Skin epidermis (tissue), 12 donors: ENCODE results near the gene MST1R.
A peak's percentile ranks its signal among the peaks of the same experiment; 100 is the strongest.
"Not testable (repeated sequence)": the region's sequence is repeated elsewhere in the genome, so short reads cannot be mapped to it uniquely, and the experiment has no call there.

Source experiments
- H3K27ac ChIP-seq, 21 experiments: fragments of 200-600 bp; sonication (generic) in 11 of 21; one replicate each; pipeline ENCODE4 v1.5.0; 2020; ENCODE audit warnings: mild to moderate bottlenecking in 3 of 21, inconsistent platforms in 2 of 21, moderate library complexity in 2 of 21
- H3K4me3 ChIP-seq, 7 experiments: fragments of 200-600 bp; sonication (generic) in 2 of 7; one replicate each; pipeline ENCODE4 v1.5.0; 2020; ENCODE audit warnings: inconsistent platforms in 2 of 7, mild to moderate bottlenecking in 2 of 7, moderate library complexity in 1 of 7

Gene MST1R

DNA sequence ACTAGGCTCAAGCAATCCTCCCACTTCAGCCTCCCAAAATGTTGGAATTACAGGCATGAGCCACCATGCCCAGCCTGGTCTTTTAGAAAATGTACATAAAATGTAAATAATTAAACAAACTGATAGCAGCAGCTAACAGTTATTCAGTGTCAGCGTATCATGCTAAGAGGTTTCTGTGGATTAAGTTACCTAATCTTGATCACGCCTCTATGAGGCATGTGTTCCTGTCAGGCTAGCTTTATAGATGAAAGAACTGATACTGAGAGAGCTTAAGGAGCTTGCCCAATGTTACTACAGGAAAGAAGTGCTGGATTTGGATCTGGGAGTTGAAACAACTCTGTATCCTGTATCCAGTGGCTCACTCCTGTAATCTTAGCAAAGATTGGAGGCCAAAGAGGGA lies 11.2 kb upstream of the MST1R start:
- Histone ChIP-seq H3K27ac (no peak overlapping the region), H3K4me3 (no peak overlapping the region)

DNA sequence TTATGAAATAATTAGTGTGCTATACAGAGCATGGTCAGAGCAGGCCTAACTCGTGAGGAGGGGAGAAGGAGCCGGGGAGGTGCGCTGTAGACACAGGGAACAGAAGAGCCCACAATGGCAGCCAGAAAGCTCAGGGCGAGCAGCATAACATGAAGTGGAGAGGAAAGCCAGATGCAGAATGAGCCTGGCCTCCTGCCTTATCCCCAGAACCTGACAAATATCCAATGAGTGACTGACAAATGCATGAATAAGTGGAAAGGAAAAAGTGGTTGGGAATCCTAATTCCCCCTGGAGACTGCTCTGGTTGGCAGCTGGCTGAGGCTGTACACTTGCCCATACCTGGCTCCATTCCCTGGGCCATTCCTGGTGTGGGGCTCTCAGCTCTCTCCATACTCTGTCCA lies 9.2 kb upstream of the MST1R start:
- Histone ChIP-seq H3K27ac (no peak overlapping the region), H3K4me3 (no peak overlapping the region)

DNA sequence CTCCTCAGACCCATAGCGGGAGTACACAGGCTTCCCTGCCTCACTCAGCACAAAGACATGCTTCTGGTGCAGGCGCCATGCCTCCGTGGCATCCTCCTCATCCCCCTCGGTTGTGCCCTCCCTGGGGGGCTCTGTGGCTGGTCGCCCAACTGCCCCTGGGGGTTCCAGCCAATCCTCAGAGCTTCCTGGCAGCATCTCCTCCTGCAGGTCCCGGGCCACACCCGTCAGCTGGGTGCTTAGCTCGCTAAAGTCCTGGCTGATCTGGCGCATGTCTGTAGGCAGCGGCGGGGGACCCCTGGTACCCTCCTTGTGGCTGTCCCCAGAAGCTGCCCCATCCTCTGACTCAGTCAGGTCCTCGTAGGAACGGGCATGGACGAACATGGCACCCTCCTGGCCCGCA lies 7.9 kb upstream of the MST1R start:
- no peak overlapping the region for H3K4me3 ChIP-seq
- no peak overlapping the region for H3K27ac ChIP-seq

DNA sequence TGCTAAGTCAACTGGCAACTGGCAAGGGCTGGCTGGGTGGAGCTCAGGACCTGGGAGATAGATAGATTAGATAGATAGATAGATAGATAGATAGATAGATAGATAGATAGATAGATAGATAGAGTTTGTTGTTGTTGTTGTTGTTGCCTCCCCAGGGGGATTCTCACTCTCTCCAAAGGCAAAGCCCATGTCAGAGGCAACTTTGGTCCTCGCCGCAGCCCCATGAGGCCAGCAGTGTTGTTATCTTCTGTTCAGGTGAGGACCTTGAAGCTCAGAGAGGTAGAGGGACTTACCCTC lies 7.4 kb upstream of the MST1R start:
- no peak overlapping the region for H3K27ac ChIP-seq
- H3K4me3 ChIP-seq = no peak overlapping the region

DNA sequence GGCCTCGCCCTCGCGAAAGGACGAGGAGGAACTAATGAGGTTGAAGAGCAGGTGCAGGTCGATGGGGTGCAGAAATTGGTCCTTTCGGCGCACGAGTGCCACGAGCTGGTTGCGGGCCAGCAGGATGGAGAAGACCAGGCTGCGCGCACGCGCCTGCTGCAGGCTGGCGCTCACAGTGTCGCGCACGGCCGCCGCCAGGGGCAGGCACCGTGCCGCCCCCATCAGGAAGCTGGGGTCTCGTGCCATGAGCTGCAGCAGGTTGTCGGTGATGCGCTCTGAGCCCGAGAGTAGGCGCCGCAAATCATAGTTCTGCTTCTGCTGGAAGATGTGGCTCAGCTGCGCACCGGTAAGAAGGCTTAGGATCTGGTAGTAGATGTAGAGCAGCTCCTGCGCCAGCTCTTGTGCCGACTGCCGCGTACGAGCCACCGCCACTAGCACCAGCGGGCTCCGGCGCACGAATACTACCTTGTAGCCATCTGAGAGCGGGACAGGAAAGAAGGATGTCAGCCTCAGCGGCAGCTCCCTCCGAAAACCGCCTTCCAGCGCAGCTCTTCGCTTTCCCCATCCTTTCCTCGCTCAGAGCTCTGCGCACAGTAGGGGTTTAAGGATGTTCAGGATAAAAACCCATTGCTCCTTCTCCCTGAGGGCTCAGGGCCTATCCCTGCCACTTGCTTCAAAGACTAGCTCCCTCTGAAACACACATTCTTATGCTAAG lies 6.9 kb upstream of the MST1R start:
- no peak overlapping the region for H3K4me3 ChIP-seq
- no peak overlapping the region for H3K27ac ChIP-seq

DNA sequence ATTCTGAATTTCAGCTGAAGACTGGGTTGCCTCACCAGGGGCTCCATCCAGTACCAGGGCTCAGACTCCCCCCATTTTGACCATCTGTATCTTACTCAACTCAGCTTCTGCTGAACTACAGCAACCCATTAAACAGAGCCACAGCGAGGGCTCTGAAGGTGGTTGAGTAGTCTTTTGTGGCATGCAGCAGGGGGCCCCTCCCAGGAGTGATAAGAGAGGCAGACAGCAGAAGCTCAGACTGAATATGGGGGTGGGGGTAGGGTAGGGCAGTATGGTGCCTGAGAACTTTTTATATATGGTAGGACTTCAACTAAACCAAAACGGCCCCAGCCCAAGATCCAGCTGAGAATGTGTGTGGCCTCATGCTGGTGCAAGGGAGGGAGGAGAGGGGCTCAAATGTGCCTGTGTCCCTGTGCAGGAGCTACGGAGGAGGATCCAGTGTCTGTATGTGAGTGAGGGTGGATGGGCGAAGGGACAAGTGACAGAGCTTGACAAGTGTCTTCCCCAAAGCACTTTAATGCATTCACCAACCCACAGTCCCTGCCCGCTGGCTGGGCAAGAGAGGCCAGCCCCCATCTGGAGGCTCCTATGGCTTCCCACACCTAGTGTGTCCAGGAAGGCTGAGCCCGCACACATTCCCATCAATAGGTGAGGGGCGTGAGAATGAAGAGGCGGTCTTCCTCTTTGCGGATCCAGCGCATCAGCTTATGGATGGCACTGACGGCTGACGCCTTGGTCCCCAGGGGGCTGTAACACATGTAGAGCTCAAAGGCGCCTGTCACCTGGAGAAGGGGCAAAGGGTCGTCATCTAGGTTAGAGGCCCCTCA lies 4.9 kb upstream of the MST1R start:
- no peak overlapping the region for H3K4me3 ChIP-seq
- no peak overlapping the region for H3K27ac ChIP-seq

DNA sequence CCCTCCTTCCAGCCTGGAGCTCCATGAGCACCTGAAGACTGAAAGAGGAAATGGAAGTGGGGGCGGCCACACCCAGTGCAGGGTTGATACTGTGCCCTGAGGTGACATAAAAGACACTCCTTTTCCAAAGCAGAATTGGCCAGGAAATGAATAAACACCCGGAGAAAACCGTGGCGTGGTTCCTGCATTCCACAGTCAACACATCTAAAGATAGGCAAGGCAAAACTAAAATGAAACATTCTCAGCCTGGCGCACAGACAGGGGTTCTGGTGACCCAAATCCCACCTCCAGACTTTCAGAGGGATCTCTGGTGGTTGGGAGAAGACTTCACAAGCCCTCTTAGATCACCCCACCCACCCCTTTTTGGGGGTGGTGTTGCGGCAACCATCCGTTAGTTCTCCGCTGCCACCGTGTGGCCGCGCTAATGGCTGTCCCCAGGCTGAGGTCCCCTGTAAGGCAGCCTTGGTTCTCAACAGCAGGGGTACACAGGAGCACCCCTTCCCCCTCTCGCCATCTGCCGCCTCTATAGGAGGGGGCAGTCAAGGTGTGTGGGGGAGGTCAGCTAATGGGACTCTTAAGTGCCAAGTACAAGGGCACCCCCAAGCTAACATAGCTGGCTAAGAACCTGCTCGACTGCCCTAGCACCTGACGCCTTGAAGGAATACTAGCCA lies 2.5 kb upstream of the MST1R start:
- peak overlapping the region in 14 of 21 experiments; percentile 4 to 64 (median 45) for H3K27ac ChIP-seq
- H3K4me3 ChIP-seq = peak overlapping the region in 2 of 7 experiments; percentile 2 to 15

DNA sequence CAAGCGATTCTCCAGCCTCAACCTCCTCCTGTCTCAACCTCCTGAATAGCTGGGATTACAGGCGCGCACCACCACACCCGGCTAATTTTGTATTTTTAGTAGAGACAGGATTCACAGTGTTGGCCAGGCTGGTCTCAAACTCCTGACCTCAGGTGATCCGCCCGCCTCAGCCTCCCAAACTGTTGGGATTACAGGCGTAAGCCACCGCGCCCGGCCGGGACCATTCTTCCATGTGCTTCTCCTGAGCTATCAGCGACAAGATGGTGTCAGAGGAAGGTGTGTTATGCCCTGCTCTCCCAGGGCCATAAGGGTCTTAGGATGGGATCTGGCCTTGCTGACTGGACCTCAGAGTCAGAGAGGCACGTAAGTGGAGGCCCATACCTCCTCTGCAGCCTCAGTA lies 775 bp upstream of the MST1R start:
- peak overlapping the region in 10 of 21 experiments; percentile 11 to 84 (median 70) for H3K27ac ChIP-seq
- H3K4me3 ChIP-seq = not testable (repeated sequence)

DNA sequence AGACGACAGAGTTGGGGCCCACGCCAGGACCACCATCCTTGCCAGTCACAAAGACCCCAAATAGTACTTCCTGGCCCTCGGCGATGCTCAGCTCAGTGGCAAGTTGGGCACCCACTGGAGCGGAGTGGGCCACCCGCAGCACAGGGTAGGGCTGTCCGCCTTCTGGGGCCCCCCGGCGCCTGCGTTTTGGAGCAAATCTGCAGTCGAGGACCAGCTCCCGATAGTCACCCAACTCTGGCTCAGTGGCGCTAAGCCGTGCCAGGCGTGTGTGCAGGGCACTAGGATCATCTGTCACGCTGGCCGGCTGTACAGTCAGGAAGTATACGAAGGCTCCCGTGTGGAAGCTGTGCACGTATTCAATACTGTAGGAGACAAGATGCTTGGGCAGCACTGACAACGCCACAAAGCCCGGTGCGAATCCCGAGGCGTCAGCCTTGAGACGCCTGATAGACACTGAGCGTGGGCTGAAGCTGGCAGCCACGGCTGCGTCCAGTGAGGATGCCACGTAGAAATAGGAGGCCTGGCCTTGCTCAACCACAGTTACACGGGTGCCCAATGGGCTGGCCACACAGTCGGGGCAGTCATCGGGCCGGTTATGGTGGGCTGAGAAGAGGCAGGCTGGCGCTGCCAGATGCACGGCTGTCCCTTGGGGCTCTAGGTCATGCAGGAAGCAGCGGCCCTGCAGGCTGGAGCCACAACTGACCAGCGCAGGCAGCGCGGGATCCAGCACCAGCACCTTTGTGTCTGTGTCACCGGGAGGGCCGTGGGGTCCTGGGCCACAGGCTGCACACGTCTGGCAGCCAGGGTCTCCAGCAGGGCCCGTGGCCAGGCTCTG lies 945 bp downstream of the MST1R start:
- Histone ChIP-seq H3K27ac (peak overlapping the region in 18 of 21 experiments; percentile 1 to 91 (median 75)), H3K4me3 (peak overlapping the region; percentile 15 to 40 (median 26))

DNA sequence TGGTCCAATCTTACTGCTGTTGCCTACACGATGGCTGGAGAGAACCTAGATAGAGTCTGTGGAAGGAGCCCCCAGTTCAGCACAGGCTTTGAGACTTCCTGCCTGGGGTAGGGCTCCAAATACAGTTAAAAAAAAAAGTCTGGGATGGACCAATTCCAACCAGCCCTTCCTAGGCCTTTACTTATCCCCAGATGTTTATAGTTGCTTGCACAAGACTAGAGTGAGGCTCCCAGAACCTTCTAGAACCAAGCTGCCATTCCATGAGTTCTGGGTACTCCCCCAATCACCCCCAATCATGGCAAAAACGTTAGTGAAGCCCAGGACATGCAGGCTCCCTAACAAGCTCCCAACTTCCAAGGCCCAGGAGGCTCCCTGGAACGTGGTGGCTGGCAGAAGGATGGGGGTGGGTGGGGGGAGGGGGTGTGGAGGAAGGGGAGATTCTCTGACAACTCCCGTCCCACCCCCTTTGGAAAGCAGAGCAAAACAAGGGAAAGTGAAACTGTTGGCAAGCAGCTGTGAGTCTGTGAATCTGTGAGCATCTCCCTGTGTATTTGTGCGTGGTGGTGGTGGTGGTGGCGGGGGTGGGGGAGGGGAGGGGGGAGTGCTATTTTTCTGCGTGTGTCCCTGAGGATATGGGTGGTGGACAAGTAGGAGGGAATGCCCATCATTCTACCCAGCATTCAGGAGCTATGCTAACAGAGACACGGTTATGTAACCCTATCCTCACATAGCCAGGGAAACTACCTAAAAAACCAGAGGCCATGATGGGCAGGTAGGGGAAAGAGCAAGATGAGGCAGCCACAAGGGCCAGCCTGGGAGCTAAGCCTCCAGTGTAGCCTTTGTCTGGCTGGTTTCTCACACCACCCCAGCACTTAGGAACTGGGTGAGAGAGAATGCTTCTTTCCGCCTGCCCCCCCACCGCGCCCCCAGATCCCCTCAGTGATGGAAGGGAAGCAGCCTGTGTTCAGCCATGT lies 2.0 kb downstream of the MST1R start:
- Histone ChIP-seq H3K4me3 (peak overlapping the region in 4 of 7 experiments; percentile 9 to 40 (median 26)), H3K27ac (peak overlapping the region in 19 of 21 experiments; percentile 15 to 91 (median 77))

DNA sequence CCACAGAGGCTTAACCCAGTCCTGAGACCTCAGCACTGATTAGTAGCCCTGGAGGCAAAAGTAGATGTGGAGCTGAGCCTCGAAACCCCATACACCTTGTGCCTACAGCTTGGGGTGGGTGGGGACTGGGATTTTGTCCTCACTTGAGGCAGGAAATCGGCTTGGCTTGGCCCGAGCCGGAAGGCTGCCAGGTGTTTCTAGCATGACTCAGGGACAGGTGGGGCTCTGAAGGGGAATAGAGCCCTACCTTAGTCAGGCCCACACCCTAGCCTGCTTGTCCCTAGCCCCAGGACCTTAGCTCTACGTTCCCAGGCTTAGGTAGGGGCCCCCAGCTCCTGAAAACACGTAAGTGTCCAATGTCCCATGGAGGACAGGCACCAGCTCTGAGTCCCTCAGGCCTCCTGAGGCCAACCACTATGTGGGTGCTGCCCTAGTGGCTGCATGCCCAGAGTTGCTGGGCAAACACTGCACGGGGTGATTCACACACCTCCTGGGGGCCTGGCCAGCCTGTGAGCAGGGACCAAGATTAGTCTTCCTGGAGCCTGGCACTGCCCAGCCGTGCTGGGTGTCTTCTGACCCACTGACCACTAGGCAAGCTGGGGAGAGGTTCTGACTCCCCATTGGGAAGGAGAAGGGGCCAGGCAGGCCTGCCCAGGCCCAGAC lies 3.1 kb downstream of the MST1R start:
- peak overlapping the region in 2 of 7 experiments; percentile 15 to 36 for H3K4me3 ChIP-seq
- peak overlapping the region; percentile 11 to 91 (median 76) for H3K27ac ChIP-seq

DNA sequence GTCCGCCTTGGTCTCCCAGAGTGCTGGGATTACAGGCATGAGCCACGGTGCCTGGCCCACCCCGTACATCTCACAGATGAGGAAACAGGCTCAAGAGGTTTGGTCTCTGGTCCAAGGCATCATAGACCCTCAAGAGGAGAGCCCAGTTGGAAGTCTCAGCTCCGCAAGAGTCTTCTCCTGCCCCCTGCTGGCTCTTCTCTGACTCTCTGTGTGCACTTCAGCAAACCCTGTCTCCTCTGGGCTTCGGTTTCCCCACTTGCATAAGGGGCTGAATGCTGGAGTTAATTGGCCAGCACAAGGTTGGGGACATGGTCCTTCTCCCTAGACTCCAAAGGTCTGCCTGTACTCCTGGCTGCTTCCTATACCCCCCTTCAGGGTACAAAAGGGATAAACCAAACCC lies 3.9 kb downstream of the MST1R start:
- Histone ChIP-seq H3K27ac (peak overlapping the region in 14 of 21 experiments; percentile 3 to 91 (median 79)), H3K4me3 (peak overlapping the region in 1 of 7 experiments; percentile 36)

DNA sequence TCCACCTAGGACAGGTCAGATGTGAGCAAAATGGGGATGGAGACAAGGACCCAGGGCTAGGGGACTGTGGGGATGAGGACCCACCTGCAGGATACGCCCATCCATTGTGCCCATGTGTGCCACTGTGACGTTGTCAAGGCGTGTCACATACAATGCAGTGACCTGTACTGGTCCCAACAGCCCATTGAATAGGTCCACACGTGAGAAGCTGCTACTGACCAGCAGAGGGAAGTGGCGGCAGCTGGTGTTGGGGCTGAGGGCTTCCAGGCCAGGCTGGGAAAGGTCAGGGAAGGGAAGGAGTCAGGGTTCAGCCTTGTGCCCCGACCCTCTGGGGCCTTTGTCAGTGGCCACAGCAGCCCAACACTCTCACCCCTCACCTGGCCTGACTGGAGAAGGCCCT lies 4.7 kb downstream of the MST1R start:
- Histone ChIP-seq H3K4me3 (no peak overlapping the region), H3K27ac (peak overlapping the region in 3 of 21 experiments; percentile 18 to 28 (median 23))

DNA sequence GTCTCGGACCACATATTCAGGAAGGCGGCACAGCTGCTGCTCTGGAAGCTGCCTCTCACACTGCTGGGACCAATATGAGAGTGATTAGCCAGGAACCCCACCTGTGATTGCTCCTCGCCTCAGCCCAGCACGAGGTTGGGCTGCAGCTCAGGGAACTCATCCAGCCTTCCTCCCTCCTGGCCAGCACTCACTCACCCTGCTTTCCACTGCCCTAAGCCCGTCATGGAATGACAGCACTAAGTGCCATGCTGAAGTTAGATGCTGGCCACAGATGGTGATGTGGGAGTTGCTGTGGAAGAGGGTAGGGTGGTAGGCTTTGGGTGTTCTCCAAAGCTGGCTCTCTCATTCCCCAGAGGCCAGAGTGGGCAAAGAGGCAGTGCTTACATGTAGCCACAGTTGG lies 7.3 kb downstream of the MST1R start:
- Histone ChIP-seq H3K4me3 (no peak overlapping the region), H3K27ac (no peak overlapping the region)

DNA sequence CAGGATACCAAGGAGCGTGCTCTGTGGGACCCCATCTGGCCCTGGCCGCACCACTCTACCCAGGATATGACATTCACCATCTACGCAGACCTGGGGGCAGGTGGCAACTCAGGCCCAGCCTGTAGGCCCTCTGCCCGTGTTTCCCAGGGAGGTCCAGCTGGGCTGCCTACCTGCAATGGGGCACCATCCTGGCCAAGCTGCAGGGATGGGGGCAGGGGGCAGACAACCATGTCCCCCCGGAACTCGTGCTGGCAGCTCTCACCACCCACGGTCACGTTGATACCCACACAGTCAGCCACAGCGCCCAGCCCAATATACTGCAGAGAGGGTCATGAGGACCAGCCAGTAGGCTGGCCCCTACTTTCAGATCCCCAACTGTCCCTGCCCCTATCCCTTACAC lies 7.9 kb downstream of the MST1R start:
- Histone ChIP-seq H3K4me3 (no peak overlapping the region), H3K27ac (no peak overlapping the region)

DNA sequence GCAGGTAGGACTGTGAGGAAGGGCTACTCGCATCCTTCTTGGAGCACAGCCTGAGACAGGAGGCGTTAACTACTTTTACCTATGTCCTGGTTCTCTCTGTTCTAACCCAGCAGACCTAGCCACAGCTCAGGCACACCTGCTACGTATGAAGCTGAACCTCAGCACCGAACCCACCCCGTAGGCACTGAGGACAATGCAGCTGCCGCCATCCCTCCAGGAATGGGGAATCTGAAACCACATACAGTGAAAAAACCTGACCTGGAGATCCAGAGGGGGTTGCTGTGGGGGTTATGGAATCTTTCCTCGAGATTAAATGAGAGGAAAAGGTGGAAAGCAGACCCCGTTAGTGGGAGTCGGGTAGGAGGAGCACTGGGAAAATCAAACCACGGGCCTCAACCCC lies 14.4 kb downstream of the MST1R start:
- no peak overlapping the region for H3K4me3 ChIP-seq
- H3K27ac ChIP-seq = no peak overlapping the region

DNA sequence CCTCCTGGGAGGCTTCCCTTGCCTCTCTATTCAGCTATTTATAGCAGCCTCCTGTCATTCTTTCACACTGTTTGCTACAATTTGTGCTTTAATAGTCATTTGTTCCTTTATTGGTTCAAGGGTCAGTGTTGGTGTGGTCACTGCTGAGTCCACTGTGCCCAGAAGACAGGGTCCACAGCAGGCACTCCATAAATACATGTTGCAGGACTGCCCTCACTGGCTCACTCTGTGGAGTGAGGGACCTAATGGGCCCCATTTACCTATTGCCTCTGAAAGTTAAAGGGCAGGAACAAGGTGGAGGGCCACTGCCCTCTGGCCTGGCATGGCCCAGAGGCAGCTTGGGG lies 16.8 kb downstream of the MST1R start:
- Histone ChIP-seq H3K4me3 (no peak overlapping the region), H3K27ac (no peak overlapping the region)

DNA sequence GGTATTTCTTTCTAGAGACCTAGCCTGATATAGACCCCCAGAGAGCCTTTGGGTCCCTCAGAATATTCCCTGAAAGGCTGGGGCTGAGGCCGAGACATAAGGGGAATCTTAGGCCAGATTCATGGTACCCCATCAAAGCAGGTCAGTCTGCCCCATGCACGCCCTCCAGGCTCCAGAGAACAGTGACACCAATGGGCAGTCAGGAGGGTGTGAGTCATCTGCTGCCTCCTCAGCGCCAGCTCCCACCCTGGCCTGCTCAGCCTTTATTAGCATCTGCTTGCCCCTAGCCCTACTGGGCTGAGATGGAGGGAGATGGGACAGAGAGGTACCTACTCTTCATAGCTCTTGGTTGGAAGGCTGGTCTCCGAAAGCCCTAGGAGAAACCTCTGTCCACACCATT lies 19.7 kb downstream of the MST1R start:
- Histone ChIP-seq H3K4me3 (no peak overlapping the region), H3K27ac (no peak overlapping the region)
